GM23338 (cell line): ENCODE data around the gene PKNOX2. TPM values are rescaled to one million over a fixed set of nuclear protein-coding genes. Genes with fewer than 3 reads are reported as not detected.
A peak's percentile ranks its signal among the peaks of the same experiment; 100 is the strongest.

ENCODE experiments used
- ATAC-seq: fragments of 200-7000 bp; cut with Tn5 transposase; 3 replicates; pipeline ENCODE4 v1.9.1; 2020
- DNase-seq: peaks from one replicate; pipeline ENCODE4 v3.0.0-alpha.2; 2015; ENCODE audit warnings: low spot score
- H2AFZ ChIP-seq: fragments of 200-600 bp; sonication (generic); 2 replicates; pipeline ENCODE4 v1.8.0; 2016; ENCODE audit warnings: antibody characterized with exemption, mild to moderate bottlenecking, moderate library complexity
- H3F3A ChIP-seq: fragments of 200-600 bp; sonication (generic); replicated peaks from 2 replicates; pipeline ENCODE4 v1.8.0; 2017; ENCODE audit warnings: antibody characterized with exemption, mixed run types, low read depth
- H3K27ac ChIP-seq: fragments of 200-600 bp; sonication (generic); 2 replicates; pipeline ENCODE4 v1.6.1; 2016; ENCODE audit warnings: low read depth
- H3K27me3 ChIP-seq: fragments of 200-600 bp; sonication (generic); 2 replicates; pipeline ENCODE4 v1.8.0; 2016; ENCODE audit warnings: mild to moderate bottlenecking, mixed run types, moderate library complexity; ENCODE audit not compliant: insufficient read depth
- H3K36me3 ChIP-seq: fragments of 200-600 bp; sonication (generic); 2 replicates; pipeline ENCODE4 v1.8.0; 2016; ENCODE audit warnings: mild to moderate bottlenecking; ENCODE audit not compliant: insufficient read depth
- H3K4me1 ChIP-seq: fragments of 200-600 bp; sonication (generic); 2 replicates; pipeline ENCODE4 v1.8.0; 2016; ENCODE audit warnings: mild to moderate bottlenecking, moderate library complexity; ENCODE audit not compliant: insufficient read depth
- H3K4me2 ChIP-seq: fragments of 200-600 bp; sonication (generic); 2 replicates; pipeline ENCODE4 v1.7.1; 2017; ENCODE audit warnings: mixed run types
- H3K4me3 ChIP-seq: fragments of 200-600 bp; sonication (generic); 2 replicates; pipeline ENCODE4 v1.6.1; 2016; ENCODE audit warnings: mixed run types
- H3K79me2 ChIP-seq: fragments of 200-600 bp; sonication (generic); replicated peaks from 2 replicates; pipeline ENCODE4 v1.8.0; 2017; ENCODE audit warnings: mild to moderate bottlenecking; ENCODE audit not compliant: insufficient read depth
- H3K9me2 ChIP-seq: fragments of 200-600 bp; sonication (generic); 2 replicates; pipeline ENCODE4 v1.8.0; 2017; ENCODE audit not compliant: insufficient read depth
- H4K20me1 ChIP-seq: fragments of 200-600 bp; sonication (generic); replicated peaks from 2 replicates; pipeline ENCODE4 v1.8.0; 2017; ENCODE audit warnings: mild to moderate bottlenecking; ENCODE audit not compliant: insufficient read depth
- H3K27ac Mint-ChIP-seq: 2 replicates; pipeline ENCODE4 v1.8.0; 2020; ENCODE audit warnings: inconsistent platforms, mild to moderate bottlenecking, moderate library complexity, mixed read lengths
- H3K27me3 Mint-ChIP-seq: 3 replicates; pipeline ENCODE4 v1.8.0; 2022; ENCODE audit warnings: low read depth, mild to moderate bottlenecking, moderate library complexity, mixed read lengths, inconsistent platforms; ENCODE audit not compliant: insufficient read depth, poor library complexity
- H3K36me3 Mint-ChIP-seq: 3 replicates; pipeline ENCODE4 v1.8.0; 2021; ENCODE audit warnings: low read depth, mild to moderate bottlenecking, inconsistent platforms, moderate library complexity, mixed read lengths
- H3K4me1 Mint-ChIP-seq: 3 replicates; pipeline ENCODE4 v1.8.0; 2020; ENCODE audit warnings: mild to moderate bottlenecking, inconsistent platforms, mixed read lengths
- H3K4me3 Mint-ChIP-seq: 3 replicates; pipeline ENCODE4 v1.8.0; 2021; ENCODE audit warnings: moderate library complexity, mild to moderate bottlenecking, inconsistent platforms, mixed read lengths
- H3K9me3 Mint-ChIP-seq: 3 replicates; pipeline ENCODE4 v1.8.0; 2020; ENCODE audit warnings: moderate library complexity, mild to moderate bottlenecking, inconsistent platforms, mixed read lengths
- CREB1 ChIP-seq: fragments of 250-450 bp; sonication (Bioruptor Pico); IDR thresholded peaks from 2 replicates; pipeline ENCODE4 v1.5.0; 2020; ENCODE audit warnings: low read depth, mild to moderate bottlenecking, moderate library complexity
- CTCF ChIP-seq, 2 experiments: fragments of 200-600 bp in 1 of 2; sonication (generic) in 1 of 2; conservative IDR thresholded peaks; 2 replicates each; pipeline versions ENCODE4 v1.5.1 to v1.6.1; 2016 to 2017; ENCODE audit warnings: antibody characterized with exemption in 2 of 2, low read depth in 2 of 2, mild to moderate bottlenecking in 2 of 2, moderate library complexity in 1 of 2
- ETS1 ChIP-seq: IDR thresholded peaks from 2 replicates; pipeline ENCODE4 v1.6.1; 2016; ENCODE audit warnings: antibody characterized with exemption
- EZH2 ChIP-seq: fragments of 200-600 bp; sonication (generic); IDR thresholded peaks from one replicate; pipeline ENCODE4 v1.8.0; 2017; ENCODE audit warnings: antibody characterized with exemption, mild to moderate bottlenecking, low read depth; ENCODE audit not compliant: unreplicated experiment
- EZH2phosphoT487 ChIP-seq: fragments of 200-600 bp; sonication (generic); IDR thresholded peaks from one replicate; pipeline ENCODE4 v1.8.1; 2018; ENCODE audit warnings: antibody characterized with exemption; ENCODE audit not compliant: unreplicated experiment
- JUNB ChIP-seq: IDR thresholded peaks from one replicate; pipeline ENCODE4 v1.6.1; 2016; ENCODE audit warnings: antibody characterized with exemption; ENCODE audit not compliant: unreplicated experiment
- NANOG ChIP-seq: IDR thresholded peaks from 2 replicates; pipeline ENCODE4 v1.6.1; 2016; ENCODE audit warnings: antibody characterized with exemption, borderline replicate concordance
- POLR2AphosphoS5 ChIP-seq: IDR thresholded peaks from 2 replicates; pipeline ENCODE4 v1.6.1; 2016; ENCODE audit warnings: antibody characterized with exemption, low read depth
- REST ChIP-seq: IDR thresholded peaks from one replicate; pipeline ENCODE4 v1.6.1; 2018; ENCODE audit warnings: antibody characterized with exemption; ENCODE audit not compliant: unreplicated experiment
- STAT1 ChIP-seq: IDR thresholded peaks from one replicate; pipeline ENCODE4 v1.6.1; 2016; ENCODE audit warnings: antibody characterized with exemption; ENCODE audit not compliant: unreplicated experiment
- ZNF114 ChIP-seq: fragments of 250-450 bp; sonication (Bioruptor Pico); IDR thresholded peaks from 2 replicates; pipeline ENCODE4 v1.5.0; 2020; ENCODE audit warnings: mild to moderate bottlenecking, moderate library complexity
- ZNF331 ChIP-seq: fragments of 250-450 bp; sonication (Bioruptor Pico); IDR thresholded peaks from 2 replicates; pipeline ENCODE4 v1.5.0; 2020; ENCODE audit warnings: low read depth, mild to moderate bottlenecking, moderate library complexity
- ZNF462 ChIP-seq: fragments of 250-450 bp; sonication (Bioruptor Pico); IDR thresholded peaks from 2 replicates; pipeline ENCODE4 v1.5.0; 2020; ENCODE audit warnings: mild to moderate bottlenecking, moderate library complexity
- polyA plus RNA-seq: library from polyadenylated mRNA; unstranded; fragments of >200 nt; fragmentation: Nextera tagmentation; extraction: Ambion mirVana; gene quantifications from 2 replicates; pipeline ENCODE4 v1.2.1, GENCODE V29; 2016
- total RNA-seq: library from RNA; depleted of rRNA; stranded (reverse); fragments of >200 nt; shearing (Covaris generic); gene quantifications from 2 replicates; pipeline ENCODE4 v1.2.3, GENCODE V29; 2014

Gene PKNOX2
- total and polyA plus RNA-seq, 2 experiments from 2014 or later, result 0.42 to 0.83 TPM

DNA sequence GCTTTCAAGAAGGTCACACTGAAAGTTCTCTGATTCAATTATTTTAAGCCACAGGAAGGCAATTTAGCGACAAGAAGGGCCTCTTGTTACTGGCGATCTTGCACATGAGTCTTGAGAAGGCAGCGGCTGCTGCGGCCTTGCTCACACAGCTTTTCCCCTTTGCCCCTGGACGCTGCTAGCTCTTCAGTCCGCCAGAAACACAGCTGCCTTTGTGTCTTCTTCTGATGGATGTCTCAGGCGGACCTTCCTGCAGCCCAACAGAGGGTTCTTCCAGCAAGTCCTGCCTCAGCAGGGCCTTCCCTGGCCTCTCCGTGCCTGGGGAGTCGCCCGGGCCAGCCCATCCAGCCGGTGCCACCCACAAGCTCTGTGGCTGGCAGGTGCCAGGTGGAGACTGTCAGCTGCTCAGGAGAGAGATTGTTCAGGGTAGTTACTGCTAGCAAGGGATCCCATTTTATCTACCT lies 59.4 kb downstream of the PKNOX2 start:
- H3K4me2 ChIP-seq, result no peak overlapping the region
- no peak overlapping the region for H3K4me3 ChIP-seq
- no peak overlapping the region for H3K27ac ChIP-seq
- TF ChIP-seq EZH2phosphoT487 (no peak), JUNB (no peak), ZNF462 (CRISPR knock-in tag) (no peak), CREB1 (CRISPR knock-in tag) (no peak), ETS1 (no peak), EZH2 (no peak), NANOG (no peak), STAT1 (no peak), ZNF331 (CRISPR knock-in tag) (no peak), ZNF114 (CRISPR knock-in tag) (no peak), REST (no peak), CTCF (conservative IDR thresholded peaks at IDR 0.05; ENCODE audit: low read depth in 2 of 2) (no peak), POLR2AphosphoS5 (no peak)
- Mint-ChIP-seq H3K27me3 (peaks cover 6% of the 10 kb centered on the region), H3K9me3 (no peaks in the 10 kb centered on the region), H3K36me3 (no peaks in the 10 kb centered on the region), H3K27ac (no peak overlapping the region; the same call in 1 of the 2 replicates), H3K4me1 (peaks cover 44% of the 10 kb centered on the region), H3K4me3 (no peak overlapping the region)
- ATAC-seq (no peak), DNase-seq (no peak)
- H3K4me1 ChIP-seq, result peaks cover 13% of the 10 kb centered on the region
- H3K79me2 ChIP-seq, result no peaks in the 10 kb centered on the region
- no peaks in the 10 kb centered on the region for H3F3A ChIP-seq
- no peaks in the 10 kb centered on the region for H3K9me2 ChIP-seq
- no peaks in the 10 kb centered on the region for H4K20me1 ChIP-seq
- H3K36me3 ChIP-seq, result no peaks in the 10 kb centered on the region
- no peaks in the 10 kb centered on the region for H3K27me3 ChIP-seq
- H2AFZ ChIP-seq, result peak overlapping the region; percentile 96; the same call in 1 of the 2 replicates
